ENCODE results near the gene AAK1.

Gene AAK1

GRCh38 chr2:69638630-69639029 lies 4.9 kb downstream of the AAK1 start:
- no peak for DNase-seq
- TF ChIP-seq CTCF (IDR thresholded peaks at IDR 0.05; ENCODE audit: low read depth, low read length, missing control alignments) = no peak
- H3K27ac ChIP-seq = no peak overlapping the region
- no peaks in the 10 kb centered on the region for H3K36me3 ChIP-seq (replicated peaks)
- H3K4me3 ChIP-seq (ENCODE audit: low read depth, low read length) = no peak overlapping the region
- in situ Hi-C loops (cut with HindIII; ENCODE audit: low pct_ligation_motif_present, low sequenced_read_pairs) = no loop called here
- H3K27me3 ChIP-seq (replicated peaks) = no peaks in the 10 kb centered on the region

GRCh38 chr2:69637923-69638322 lies 5.6 kb downstream of the AAK1 start:
- no peaks in the 10 kb centered on the region for H3K27me3 ChIP-seq (replicated peaks)
- DNase-seq = no peak
- in situ Hi-C loops (cut with HindIII; ENCODE audit: low pct_ligation_motif_present, low sequenced_read_pairs) = no loop called here
- H3K36me3 ChIP-seq (replicated peaks) = no peaks in the 10 kb centered on the region
- H3K4me3 ChIP-seq (ENCODE audit: low read depth, low read length) = no peak overlapping the region
- no peak for TF ChIP-seq CTCF (IDR thresholded peaks at IDR 0.05; ENCODE audit: low read depth, low read length, missing control alignments)
- no peak overlapping the region for H3K27ac ChIP-seq

- Histone ChIP-seq H3K36me3 (replicated peaks) (no peaks in the 10 kb centered on the region), H3K27ac (no peak overlapping the region), H3K4me3 (ENCODE audit: low read depth, low read length) (no peak overlapping the region), H3K27me3 (replicated peaks) (no peaks in the 10 kb centered on the region)
- TF ChIP-seq CTCF (IDR thresholded peaks at IDR 0.05; ENCODE audit: low read depth, low read length, missing control alignments) = no peak
- no peak for DNase-seq
- in situ Hi-C loops (cut with HindIII; ENCODE audit: low pct_ligation_motif_present, low sequenced_read_pairs) = no loop called here
Measured at GRCh38 chr2:69636395-69636794, 7.1 kb downstream of the AAK1 start.

GRCh38 chr2:69635432-69635831 lies 8.1 kb downstream of the AAK1 start:
- H3K27me3 ChIP-seq (replicated peaks) = no peaks in the 10 kb centered on the region
- in situ Hi-C loops (cut with HindIII; ENCODE audit: low pct_ligation_motif_present, low sequenced_read_pairs) = no loop called here

GRCh38 chr2:69634196-69634821 lies 9.2 kb downstream of the AAK1 start:
- TF ChIP-seq CTCF (IDR thresholded peaks at IDR 0.05; ENCODE audit: low read depth, low read length, missing control alignments) = no peak
- Histone ChIP-seq H3K27me3 (replicated peaks) (no peaks in the 10 kb centered on the region), H3K36me3 (replicated peaks) (no peaks in the 10 kb centered on the region), H3K4me3 (ENCODE audit: low read depth, low read length) (no peak overlapping the region), H3K27ac (no peak overlapping the region)
- in situ Hi-C loops (cut with HindIII; ENCODE audit: low pct_ligation_motif_present, low sequenced_read_pairs) = no loop called here
- no peak for DNase-seq

More at GRCh38 chr2:69635432-69635831, 8.1 kb downstream of the AAK1 start:
- Histone ChIP-seq H3K27ac (no peak overlapping the region), H3K36me3 (replicated peaks) (no peaks in the 10 kb centered on the region), H3K4me3 (ENCODE audit: low read depth, low read length) (no peak overlapping the region)
- no peak for TF ChIP-seq CTCF (IDR thresholded peaks at IDR 0.05; ENCODE audit: low read depth, low read length, missing control alignments)
- no peak for DNase-seq

GRCh38 chr2:69631402-69631801 lies 12.1 kb downstream of the AAK1 start:
- no peaks in the 10 kb centered on the region for H3K27me3 ChIP-seq (replicated peaks)
- no peak overlapping the region for H3K4me3 ChIP-seq (ENCODE audit: low read depth, low read length)
- TF ChIP-seq CTCF (IDR thresholded peaks at IDR 0.05; ENCODE audit: low read depth, low read length, missing control alignments) = no peak
- in situ Hi-C loops (cut with HindIII; ENCODE audit: low pct_ligation_motif_present, low sequenced_read_pairs) = no loop called here
- H3K27ac ChIP-seq = no peak overlapping the region
- H3K36me3 ChIP-seq (replicated peaks) = no peaks in the 10 kb centered on the region
- DNase-seq = no peak
